Stimulated activated CD8-positive, alpha-beta memory T cell treated with anti-CD3 and anti-CD28 coated beads, Interleukin-7, amount 100 ng/mL, for 48 hours (primary cell): ENCODE data around the gene ENKD1.

ENCODE experiments used
- DNase-seq, 2 donors: peaks; one replicate each; pipeline ENCODE4 v3.0.0-alpha.2; 2020; ENCODE audit warnings: low read depth in 1 of 2; ENCODE audit errors: extremely low read depth in 1 of 2

ENKD1 gene

DNA sequence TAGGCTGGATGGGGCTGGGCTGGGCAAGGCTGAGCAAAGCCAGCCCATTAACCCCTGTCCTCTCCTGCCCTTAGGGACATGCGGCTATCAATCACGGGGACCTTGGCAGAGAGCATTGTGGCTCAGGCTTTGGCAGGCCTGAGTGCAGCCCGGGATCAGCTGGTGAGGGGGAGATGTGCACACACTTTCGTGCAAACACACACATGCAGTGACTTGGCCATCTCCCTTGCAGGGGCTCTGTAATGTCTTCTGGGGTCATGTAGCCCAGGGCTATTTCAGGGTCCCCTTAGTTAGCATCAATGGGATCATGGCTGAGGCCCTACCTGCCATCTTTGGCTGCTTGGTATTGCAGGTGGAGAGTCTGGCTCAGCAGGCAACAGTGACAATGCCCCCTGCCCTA, 14.7 kb downstream of the ENKD1 start:
- no peak for DNase-seq

DNA sequence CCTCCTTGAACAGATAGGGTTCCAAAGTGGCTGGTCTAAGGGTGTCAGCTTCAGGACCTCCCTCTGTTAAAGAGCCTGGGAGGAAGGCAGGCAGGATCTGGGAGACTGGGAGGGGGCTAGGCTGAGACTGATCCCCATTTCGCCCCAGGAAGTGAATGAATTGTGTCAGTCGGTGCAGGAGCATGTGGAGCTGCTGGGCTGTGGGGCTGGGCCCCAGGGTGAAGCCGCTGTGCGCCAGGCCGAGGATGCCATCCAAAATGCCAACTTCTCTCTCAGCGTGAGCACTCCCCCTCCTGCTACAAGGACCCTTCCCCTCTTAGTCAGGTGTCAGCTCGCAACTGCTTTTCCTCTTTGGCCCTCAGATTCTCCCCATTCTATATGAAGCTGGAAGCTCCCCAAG, 15.5 kb downstream of the ENKD1 start:
- DNase-seq = no peak

DNA sequence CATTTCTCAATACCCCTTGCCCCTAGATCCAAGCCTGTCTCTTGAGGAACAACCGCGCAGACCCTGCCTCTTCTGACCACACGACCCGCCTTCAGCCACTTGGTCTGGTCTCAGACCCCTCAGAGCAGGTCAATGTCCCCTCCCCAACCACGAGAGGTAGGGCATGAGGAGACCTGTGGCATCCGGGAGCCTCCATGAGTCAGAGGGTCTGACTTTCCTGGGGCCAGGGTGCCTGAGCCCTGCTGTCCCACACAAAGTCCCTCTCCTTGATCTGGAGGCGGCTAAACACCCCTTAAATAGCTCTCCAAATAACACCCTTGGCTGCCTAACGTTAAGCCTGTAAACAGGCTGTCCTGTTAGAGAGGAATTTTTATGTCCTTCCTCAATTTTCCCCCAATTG, 16.5 kb downstream of the ENKD1 start:
- DNase-seq = no peak

DNA sequence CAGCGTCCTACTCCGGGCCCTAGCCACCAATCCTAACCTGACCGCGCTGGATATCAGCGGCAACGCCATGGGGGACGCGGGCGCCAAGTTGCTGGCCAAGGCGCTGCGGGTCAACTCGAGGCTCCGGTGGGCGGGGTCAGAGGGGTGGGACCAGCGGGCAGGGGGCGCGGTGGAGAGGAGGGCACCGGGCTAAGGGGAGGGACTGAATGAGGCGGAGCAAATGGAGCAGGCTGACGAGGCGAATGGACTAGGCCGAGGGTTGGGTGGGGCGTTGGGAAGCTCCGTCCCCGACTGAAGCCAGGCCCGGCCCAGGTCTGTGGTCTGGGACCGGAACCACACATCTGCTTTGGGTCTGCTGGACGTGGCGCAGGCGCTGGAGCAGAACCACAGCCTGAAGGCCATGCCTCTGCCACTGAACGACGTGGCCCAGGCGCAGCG, 17.0 kb downstream of the ENKD1 start:
- DNase-seq = no peak

DNA sequence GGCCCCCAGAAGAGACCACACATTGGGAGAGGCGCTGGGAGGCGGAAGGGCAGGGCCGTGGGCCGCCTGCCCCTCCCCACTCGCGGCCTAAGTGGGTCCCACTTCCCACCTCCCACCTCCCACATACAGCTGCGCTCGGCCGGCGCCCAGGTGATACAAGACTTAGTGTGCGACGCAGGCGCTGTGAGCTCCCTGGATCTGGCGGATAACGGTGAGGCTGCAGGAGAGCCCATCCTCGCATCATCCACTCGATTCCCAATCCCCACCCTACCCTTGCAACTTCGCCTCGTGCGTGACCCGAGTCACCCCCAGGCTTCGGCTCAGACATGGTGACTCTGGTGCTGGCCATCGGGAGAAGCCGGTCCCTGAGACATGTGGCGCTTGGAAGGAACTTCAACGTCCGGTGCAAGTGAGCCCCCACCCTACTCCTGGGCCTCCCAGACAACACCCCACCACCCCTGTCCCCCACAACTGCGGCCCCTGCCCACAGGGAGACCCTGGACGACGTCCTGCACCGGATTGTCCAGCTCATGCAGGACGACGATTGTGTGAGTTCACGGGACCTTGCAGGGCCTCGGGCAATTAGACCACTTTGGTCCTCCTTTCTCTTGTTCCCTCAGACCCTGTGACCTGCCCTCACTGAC, 17.7 kb downstream of the ENKD1 start:
- DNase-seq = no peak

DNA sequence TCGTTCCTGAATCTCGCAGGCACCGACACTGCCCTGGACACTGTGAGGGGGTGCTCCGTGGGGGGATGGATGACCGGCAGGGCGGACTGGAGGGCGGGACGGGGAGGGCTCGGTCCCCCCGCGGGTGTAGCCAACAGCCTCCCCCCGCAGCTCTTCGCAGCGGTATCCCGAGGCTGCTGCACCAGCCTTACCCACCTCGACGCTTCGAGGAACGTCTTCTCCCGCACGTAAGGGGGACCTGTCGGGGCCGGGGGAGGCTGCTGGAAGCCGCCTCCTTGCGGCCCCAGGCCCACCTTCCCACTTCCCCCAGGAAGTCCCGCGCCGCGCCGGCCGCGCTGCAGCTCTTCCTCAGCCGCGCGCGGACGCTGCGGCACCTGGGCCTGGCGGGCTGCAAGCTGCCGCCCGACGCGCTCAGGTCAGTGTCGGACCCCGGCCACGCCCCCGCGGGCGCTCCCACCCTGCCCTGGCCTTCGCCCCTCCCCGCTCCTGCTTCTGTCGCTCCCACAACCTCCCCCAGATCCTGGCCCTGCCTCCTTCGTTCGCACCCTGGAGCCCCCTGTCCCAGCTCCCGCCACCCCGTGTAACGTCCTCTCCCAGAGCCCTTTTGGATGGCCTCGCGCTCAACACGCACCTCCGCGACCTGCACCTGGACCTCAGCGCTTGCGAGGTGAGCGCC, 18.3 kb downstream of the ENKD1 start:
- no peak for DNase-seq

DNA sequence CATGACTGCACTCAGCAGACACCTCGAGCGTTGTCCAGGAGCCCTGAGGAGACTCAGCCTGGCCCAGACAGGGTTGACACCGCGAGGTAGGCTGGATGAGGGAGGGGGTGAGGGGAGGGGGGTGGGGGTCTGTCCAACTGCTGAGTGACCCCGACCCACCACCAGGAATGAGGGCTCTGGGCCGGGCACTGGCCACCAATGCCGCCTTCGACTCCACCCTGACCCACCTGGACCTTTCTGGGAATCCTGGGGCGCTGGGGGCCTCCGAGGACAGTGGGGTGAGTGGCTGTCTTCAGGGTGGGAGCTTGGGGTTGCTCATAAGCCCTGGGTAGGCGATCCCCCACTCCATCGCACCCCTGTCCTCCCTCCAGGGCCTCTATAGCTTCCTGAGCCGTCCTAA, 18.9 kb downstream of the ENKD1 start:
- no peak for DNase-seq

DNA sequence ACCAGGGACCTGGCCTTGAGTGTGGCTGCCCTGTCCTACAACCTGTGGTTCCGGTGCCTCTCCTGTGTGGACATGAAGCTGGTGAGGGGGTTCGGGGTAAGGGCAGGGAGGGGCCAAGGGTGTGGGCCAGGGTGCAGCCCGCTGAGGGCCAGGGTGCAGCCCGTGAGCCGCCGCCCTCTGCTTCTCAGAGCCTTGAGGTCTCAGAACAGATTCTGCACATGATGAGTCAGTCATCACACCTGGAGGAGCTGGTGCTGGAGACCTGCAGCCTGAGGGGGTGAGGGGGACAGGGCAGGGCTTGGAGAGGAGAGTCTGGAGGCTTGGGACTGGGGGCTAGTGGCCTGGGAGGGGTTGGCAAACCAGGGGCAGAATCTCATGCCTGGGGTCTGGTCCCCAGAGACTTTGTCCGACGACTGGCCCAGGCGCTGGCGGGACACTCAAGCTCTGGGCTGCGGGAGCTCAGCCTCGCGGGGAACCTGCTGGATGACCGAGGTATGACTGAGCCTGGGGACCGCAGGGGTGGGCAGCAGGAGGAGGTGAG, 19.4 kb downstream of the ENKD1 start:
- no peak for DNase-seq

DNA sequence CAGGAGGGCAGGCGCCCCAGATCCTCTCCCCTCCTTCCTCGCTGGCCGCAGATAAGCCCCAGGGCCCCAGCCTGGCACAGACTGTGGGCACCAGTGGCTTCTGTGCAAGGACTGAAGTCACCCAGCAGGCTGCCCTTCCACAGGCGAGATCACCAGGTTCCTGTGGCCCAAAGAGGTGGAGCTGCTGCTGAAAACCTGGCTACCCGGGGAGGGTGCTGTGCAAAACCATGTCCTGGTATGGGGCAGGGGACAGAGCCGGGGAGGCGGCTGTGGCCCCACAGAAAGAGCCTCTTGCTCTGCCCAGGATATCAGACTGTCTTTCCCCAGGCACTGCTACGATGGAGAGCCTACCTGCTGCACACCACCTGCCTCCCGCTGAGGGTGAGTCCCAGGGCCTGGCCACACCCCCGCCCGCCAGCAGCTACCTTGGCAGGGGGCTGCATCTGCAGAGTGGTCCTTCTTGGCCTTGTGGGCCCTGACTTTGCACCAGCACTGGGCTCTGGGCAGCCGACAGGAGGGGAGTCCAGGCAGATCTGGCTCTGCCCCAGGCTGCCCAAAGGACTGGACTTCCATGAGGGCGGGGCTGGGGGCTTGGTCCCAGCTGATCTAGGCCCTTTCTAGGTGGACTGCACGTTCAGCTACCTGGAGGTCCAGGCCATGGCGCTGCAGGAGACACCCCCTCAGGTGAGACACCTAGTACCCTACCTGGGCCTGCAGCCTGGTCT, 21.0 kb downstream of the ENKD1 start:
- no peak for DNase-seq

DNA sequence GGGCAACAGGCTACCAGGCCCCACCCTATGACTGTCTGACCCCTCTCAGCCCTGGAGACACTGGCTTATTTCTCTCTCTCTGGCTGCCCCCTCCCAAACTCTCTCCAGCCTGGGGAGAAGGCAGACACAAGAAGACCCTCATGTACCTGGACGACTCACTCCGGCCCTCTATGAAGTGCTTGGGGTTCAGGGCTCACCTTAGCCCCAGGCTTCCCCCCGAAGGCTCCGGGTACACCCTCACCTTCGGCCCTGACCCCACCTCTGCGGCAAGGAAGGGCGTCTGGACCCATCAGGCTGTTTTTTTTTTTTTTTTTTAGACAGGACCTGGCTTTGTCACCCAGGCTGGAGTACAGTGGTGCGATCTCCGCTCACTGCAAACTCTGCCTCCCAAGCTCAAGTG, 22.5 kb downstream of the ENKD1 start:
- no peak for DNase-seq

DNA sequence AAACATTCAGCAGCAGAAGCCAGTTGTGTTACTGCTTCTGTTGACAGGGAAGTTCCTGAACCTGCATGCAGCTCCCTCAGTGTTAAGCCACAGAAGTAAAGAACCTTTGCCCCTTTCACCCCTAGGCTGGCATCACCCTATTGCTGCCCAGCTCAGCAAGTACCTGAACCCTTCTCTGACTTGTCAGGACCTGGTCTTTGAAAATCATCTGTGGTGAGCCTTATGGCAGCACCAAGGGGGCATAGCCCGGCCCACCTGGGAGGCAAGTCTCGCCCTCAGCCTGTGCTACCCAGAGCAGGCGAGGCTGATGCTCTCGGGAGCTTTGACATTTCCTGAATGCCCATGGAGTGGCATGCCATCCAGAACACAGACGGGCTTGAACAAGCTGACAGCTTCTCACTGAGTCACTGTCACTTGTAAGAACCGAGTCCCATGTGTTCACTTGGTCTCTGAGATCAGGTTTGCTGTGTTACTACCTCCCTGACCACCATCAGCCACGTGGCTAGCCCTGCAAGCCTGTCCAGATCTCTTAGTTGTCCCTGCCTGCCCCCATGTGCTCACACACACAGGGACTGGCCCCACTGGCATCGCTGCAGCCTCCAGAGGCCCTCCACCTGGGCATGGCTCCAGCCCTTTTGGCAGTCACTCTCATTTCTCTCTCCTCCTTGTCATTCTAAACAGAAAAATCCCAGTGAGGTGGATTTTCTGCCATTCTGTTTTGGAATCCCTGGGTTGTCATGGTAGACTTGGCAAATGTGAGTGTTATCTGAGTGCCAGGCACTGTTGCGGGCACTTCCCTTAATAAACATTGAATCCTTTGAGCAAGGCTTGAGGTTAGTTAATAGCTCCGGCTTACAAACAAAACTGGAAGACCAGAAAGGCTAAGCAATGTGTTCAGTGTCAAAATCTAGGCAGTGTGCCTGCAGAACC, 24.5 kb downstream of the ENKD1 start:
- DNase-seq = no peak

DNA sequence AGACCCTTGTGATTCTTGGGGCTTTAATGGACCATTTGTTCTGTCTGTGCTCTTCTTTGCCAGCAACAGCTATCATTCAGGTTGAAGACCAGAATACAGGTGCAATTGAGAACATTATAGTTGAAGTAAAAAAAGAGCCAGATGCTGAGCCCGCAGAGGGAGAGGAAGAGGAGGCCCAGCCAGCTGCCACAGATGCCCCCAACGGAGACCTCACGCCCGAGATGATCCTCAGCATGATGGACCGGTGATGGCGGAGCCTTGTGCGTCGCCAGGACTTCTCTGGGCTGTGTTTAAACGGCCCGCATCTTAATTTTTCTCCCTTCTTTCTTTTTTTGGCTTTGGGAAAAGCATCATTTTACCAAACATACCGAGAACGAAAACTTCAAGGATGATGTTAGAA, 28.9 kb downstream of the ENKD1 start:
- DNase-seq = no peak

DNA sequence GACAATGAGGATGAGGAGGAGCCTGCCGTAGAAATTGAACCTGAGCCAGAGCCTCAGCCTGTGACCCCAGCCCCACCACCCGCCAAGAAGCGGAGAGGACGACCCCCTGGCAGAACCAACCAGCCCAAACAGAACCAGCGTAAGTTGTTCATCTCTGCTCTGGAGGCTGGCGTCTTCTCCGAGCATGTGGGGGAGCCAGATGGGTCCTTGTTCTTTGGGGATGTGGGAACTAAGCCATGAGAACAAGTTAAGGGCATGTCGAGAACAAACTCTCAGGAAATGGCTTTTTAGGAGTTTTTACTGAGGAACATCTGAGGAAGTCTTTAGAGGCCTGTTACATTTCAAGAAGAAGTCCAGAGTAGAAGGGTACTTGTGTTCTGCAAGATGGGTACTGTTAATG, 29.8 kb downstream of the ENKD1 start:
- DNase-seq = no peak

DNA sequence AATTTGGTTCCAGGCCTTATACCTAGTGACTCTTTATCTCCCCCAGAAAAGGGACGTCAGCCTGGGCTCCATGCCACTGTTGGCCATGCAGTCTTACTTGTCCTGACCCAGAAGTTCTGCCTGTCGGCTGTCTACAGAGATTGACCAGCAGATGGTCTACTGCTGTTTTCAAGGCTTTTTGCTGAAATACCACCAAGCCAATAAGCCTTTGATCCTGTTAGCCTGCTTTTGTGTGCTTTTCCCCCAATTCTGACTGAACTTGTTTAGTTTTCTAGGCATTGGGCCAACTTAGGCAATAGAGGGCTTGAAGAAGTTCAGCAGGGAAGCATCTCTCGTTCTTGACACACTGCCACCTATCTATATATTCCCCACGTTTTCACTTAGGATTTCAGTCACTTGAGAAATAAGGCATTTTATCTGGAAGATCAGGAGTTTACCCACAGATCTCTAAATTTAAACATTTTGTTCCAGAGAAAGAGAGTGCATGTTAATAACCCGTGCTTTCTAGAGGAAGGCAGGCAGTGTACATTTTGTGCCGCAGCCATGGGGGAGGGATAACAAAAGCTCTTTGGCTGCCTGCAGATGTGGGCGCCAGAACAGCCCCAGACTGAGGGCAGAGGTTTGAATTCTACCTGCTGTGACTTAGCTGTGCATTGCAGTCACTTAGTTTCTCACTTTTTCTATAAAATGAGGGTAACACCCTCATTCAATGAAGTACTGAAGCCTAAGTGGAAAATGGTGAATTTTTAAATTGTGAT, 34.0 kb downstream of the ENKD1 start:
- no peak for DNase-seq

DNA sequence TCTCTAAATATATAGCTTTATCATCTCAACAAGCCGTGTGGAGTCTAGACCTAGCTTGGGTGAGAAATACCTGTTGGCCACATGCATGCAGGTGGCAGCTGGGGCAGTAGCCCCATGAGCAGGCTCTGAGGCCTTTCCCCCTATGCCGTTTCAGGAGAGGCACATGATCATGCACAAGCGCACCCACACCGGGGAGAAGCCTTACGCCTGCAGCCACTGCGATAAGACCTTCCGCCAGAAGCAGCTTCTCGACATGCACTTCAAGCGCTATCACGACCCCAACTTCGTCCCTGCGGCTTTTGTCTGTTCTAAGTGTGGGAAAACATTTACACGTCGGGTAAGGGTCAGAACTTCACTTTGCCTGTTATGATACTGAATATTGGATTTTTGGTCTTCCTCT, 38.3 kb downstream of the ENKD1 start:
- no peak for DNase-seq

DNA sequence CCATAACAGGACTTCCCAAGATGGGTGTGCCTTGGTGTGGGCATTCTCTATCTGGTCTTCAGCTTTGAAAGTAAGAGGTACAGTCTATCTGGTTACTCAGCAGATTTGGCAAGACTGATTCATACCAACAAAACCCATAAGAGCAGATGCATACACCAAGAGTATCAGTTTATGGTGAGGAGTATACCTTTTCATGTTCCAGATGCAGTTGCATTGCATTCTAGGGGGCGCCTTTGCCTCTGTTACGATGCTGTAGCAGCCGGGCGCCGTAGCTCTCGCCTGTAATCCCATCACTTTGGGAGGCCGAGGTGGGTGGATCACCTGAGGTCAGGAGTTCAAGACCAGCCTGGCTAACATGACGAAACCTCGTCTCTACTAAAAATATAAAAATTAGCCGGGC, 52.7 kb downstream of the ENKD1 start:
- DNase-seq = peak in 1 of 2 donors; percentile 9
